Measurements from ENCODE around the gene SDCBP2. TPM values are rescaled to one million over a fixed set of nuclear protein-coding genes. Genes with fewer than 3 reads are reported as not detected.

SDCBP2 gene
- total RNA-seq, 1 donor from 2014 or later: not detected

- no peak for TF ChIP-seq CTCF (IDR thresholded peaks at IDR 0.05)
- peaks cover 0 to 16% of the 10 kb centered on the region in 2 donors for H3K36me3 ChIP-seq
- H3K9me3 ChIP-seq: no peaks in the 10 kb centered on the region
- intact Hi-C loops (cut with DNase I): loop anchor here (5.0 kb wide), 1 partner anchor 46 kb away; the partner anchor contains the start of gene SDCBP2
- no peak for DNase-seq (ENCODE audit: low spot score in 2 of 2)
- peak overlapping the region in 1 of 2 donors; percentile 57 for H3K27ac ChIP-seq
- H3K4me1 ChIP-seq: peaks cover 11 to 40% of the 10 kb centered on the region in 2 donors
- H3K27me3 ChIP-seq: no peaks in the 10 kb centered on the region
- no peak overlapping the region for H3K4me3 ChIP-seq
Observed at GRCh38 chr20:1373036-1373435, 44.1 kb upstream of the SDCBP2 start.

DNA sequence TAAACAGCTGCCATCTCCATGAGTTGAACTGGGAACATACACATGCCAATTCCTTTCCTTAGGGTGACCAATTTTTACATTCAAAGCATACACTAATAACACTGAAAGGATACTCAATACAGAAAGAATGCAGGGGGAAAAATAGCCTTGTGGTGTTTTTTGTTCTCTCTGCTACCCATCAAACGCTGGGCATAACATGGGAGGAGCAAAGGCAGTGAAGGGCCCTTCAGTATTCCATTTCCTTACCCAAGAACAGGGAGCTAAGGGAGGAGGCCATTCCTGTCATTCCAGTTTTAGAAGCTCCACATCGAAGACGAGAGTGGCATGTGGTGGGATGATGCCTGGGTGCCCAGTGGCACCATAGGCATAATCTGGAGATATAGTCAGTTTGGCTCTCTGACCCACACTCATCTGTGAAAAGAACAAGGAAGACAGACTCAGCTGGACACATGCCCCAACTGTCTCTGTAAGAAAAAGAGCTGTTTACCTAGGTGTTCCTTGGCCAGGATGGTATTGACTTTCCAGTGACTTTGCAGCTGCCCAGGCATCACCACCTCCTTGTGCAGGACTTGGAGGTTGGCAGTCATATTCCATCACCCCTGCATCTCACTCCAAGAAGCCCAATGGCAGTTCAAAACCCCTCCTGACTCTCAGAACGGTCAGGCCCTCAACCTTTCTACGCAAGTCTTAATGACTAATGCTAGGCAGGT lies 43.0 kb upstream of the SDCBP2 start:
- no peaks in the 10 kb centered on the region for H3K9me3 ChIP-seq
- no peak for TF ChIP-seq CTCF (IDR thresholded peaks at IDR 0.05)
- peaks cover 3 to 25% of the 10 kb centered on the region in 2 donors for H3K36me3 ChIP-seq
- H3K27me3 ChIP-seq: no peaks in the 10 kb centered on the region
- intact Hi-C loops (cut with DNase I): loop anchor here (5.0 kb wide), 1 partner anchor 45 kb away; the partner anchor contains the start of gene SDCBP2
- peaks cover 11 to 31% of the 10 kb centered on the region in 2 donors for H3K4me1 ChIP-seq
- H3K27ac ChIP-seq: peak overlapping the region in 1 of 2 donors; percentile 67
- no peak overlapping the region for H3K4me3 ChIP-seq
- DNase-seq (ENCODE audit: low spot score in 2 of 2): no peak

DNA sequence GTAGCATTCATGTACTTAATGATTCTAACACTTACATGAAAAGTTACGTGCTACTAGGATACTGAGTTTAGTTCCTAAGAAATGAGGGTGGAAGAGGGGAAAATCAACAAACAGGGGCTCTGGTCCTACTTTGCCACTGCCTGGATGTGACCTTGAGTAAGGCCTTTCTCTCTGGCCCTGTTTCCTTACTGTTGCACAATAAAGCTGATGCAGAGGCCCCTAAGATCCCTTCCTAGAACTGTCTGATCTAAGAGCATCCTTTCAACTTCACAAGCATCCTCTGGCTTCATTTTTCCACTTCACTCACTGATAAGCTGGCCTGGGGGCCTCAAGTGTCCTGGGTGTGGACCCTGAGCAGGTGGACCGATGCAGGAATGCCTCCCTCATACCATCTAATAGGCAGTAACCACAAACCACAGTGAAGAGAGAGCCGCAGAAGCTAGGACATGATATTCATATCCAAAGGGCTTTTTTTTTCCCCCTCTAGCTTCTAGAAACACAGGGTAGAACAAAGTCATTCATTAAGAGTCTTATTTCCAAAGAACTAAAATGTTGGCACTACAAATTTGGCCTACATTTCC lies 42.4 kb upstream of the SDCBP2 start:
- TF ChIP-seq CTCF (IDR thresholded peaks at IDR 0.05): no peak
- no peak for DNase-seq (ENCODE audit: low spot score in 2 of 2)
- Histone ChIP-seq H3K27ac (peak overlapping the region; percentile 23 to 67), H3K27me3 (no peaks in the 10 kb centered on the region), H3K9me3 (no peaks in the 10 kb centered on the region), H3K4me1 (peaks cover 11 to 30% of the 10 kb centered on the region in 2 donors), H3K36me3 (peaks cover 3 to 26% of the 10 kb centered on the region in 2 donors), H3K4me3 (no peak overlapping the region)
- intact Hi-C loops (cut with DNase I): loop anchor here (5.0 kb wide), 1 partner anchor 44 kb away; the partner anchor contains the start of gene SDCBP2

GRCh38 chr20:1370548-1371110 lies 41.7 kb upstream of the SDCBP2 start:
- DNase-seq (ENCODE audit: low spot score in 2 of 2): no peak
- peaks cover 9 to 30% of the 10 kb centered on the region in 2 donors for H3K4me1 ChIP-seq

More at GRCh38 chr20:1370548-1371110, 41.7 kb upstream of the SDCBP2 start:
- Histone ChIP-seq H3K36me3 (peaks cover 3 to 26% of the 10 kb centered on the region in 2 donors), H3K27me3 (no peaks in the 10 kb centered on the region), H3K4me3 (no peak overlapping the region), H3K27ac (peak overlapping the region; percentile 26 to 67), H3K9me3 (no peaks in the 10 kb centered on the region)
- TF ChIP-seq CTCF (IDR thresholded peaks at IDR 0.05): no peak
- intact Hi-C loops (cut with DNase I): loop anchor here (5.0 kb wide), 1 partner anchor 43 kb away; the partner anchor contains the start of gene SDCBP2

Measured in ascending aorta (tissue), 2 donors.